Lung (tissue), 12 donors: Measurements from ENCODE around the gene TSPAN32. TPM values are rescaled to one million over a fixed set of nuclear protein-coding genes. Genes with fewer than 3 reads are reported as not detected.

Experiments used
- ATAC-seq: fragments of 200-7000 bp; cut with Tn5 transposase; one replicate; pipeline ENCODE4 v1.9.1; 2020; ENCODE audit warnings: moderate number of reproducible peaks; ENCODE audit not compliant: insufficient read depth, low FRiP score
- DNase-seq, 3 donors: peaks; one replicate each; pipeline ENCODE4 v3.0.0-alpha.2; 2013 to 2017
- H3K27ac ChIP-seq, 2 donors: one replicate each; pipeline ENCODE4 v1.5.1; 2013; ENCODE audit warnings: mild to moderate bottlenecking in 2 of 2, moderate library complexity in 2 of 2, control low read depth in 1 of 2, inconsistent platforms in 1 of 2, low read depth in 1 of 2, low read length in 1 of 2
- H3K27me3 ChIP-seq, 3 donors: one replicate each; pipeline ENCODE4 v1.5.1; 2013; ENCODE audit warnings: low read length in 2 of 3; ENCODE audit not compliant: control insufficient read depth in 3 of 3, insufficient read depth in 3 of 3
- H3K36me3 ChIP-seq, 4 donors: one replicate each; pipeline ENCODE4 v1.5.1; 2013; ENCODE audit warnings: low read length in 4 of 4, mild to moderate bottlenecking in 1 of 4, moderate library complexity in 1 of 4; ENCODE audit not compliant: control insufficient read depth in 4 of 4, insufficient read depth in 4 of 4
- H3K4me1 ChIP-seq, 5 donors: one replicate each; pipeline ENCODE4 v1.5.1; 2013; ENCODE audit warnings: low read length in 5 of 5, mild to moderate bottlenecking in 2 of 5, moderate library complexity in 1 of 5; ENCODE audit not compliant: control insufficient read depth in 5 of 5, insufficient read depth in 5 of 5
- H3K4me3 ChIP-seq: one replicate; pipeline ENCODE4 v1.5.1; 2013; ENCODE audit warnings: mild to moderate bottlenecking, control low read depth, moderate library complexity
- H3K9ac ChIP-seq, 2 donors: one replicate each; pipeline ENCODE4 v1.5.1; 2013; ENCODE audit warnings: low read length in 2 of 2, control low read depth in 1 of 2; ENCODE audit not compliant: insufficient read depth in 1 of 2
- H3K9me3 ChIP-seq, 4 donors: one replicate each; pipeline ENCODE4 v1.5.1; 2013; ENCODE audit warnings: low read length in 3 of 4, mild to moderate bottlenecking in 1 of 4, moderate library complexity in 1 of 4; ENCODE audit not compliant: control insufficient read depth in 4 of 4, insufficient read depth in 3 of 4
- WGBS, 2 donors: extraction: QIAGEN DNeasy Blood & Tissue Kit; methylation state at CpG; one replicate each; pipeline ENCODE4 v1.1.7; 2013; 5-methylcytosine and 5-hydroxymethylcytosine counted together
- polyA plus RNA-seq, 2 donors: library from polyadenylated mRNA; stranded (reverse); fragments of 200-250 nt; gene quantifications; one replicate each; pipeline ENCODE4 v1.2.1, GENCODE V29; 2013
- total RNA-seq, 2 donors: library from RNA; depleted of rRNA in 1 of 2; stranded (reverse); fragments of >200 nt in 1 of 2; gene quantifications; one replicate each; pipeline ENCODE4 v1.2.1, GENCODE V29; 2014 to 2021
- TF ChIP-seq, protein P1 (sequence below): IDR thresholded peaks from 2 replicates; pipeline ENCODE4 v1.5.1; 2012; ENCODE audit warnings: mild to moderate bottlenecking; ENCODE audit errors: control extremely low read depth, extremely low read depth
- donor health status: control.
- donor health status: control.
- donor health status: Bipolar disorder and iron deficiency.
- donor health status: healthy.
- donor health status: DM: yes; HTN: yes; CAD: no.

TSPAN32 gene
- total and polyA plus RNA-seq, 4 donors = 6.1 to 7.6 (median 7.1) TPM

DNA sequence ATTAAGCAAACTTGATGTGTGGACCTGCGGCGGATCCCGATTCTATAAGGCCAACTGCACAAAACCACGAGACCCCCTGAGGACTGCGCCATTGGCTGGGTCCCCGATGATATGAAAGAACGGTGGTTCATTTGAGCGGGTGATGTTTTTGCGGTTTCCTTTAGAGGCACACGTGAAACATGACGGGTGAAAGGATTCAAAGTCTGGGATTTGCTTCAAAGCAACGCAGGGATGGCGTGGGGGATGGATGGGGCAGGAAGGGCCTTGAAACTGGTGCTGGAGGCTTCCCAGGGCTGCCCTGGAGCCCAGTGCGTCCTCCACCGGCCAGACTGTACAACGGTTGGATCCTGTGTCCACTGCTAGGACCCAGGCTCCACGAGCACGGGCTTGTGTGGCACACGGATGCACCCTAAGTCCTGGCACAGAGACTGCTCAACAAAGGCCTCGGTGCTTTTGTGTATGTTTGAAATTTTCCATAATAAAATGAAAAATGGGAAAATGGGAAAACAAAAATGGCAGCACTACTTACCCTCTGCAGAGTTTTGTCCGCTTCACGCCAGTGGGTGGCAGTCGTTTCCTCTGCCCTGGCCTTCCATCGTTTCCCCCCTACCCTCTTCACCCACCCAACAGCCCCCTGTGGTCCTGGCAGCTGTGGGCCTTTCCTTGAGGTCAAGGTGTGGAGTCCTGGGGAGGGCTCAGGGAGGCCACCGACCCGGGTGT is 35.1 kb upstream of the TSPAN32 start:
- DNase-seq (peak in 1 of 3 donors; percentile 8), ATAC-seq (no peak)
- H3K27ac ChIP-seq = no peak overlapping the region
- H3K4me3 ChIP-seq = no peak overlapping the region
- TF ChIP-seq, protein P1, sequence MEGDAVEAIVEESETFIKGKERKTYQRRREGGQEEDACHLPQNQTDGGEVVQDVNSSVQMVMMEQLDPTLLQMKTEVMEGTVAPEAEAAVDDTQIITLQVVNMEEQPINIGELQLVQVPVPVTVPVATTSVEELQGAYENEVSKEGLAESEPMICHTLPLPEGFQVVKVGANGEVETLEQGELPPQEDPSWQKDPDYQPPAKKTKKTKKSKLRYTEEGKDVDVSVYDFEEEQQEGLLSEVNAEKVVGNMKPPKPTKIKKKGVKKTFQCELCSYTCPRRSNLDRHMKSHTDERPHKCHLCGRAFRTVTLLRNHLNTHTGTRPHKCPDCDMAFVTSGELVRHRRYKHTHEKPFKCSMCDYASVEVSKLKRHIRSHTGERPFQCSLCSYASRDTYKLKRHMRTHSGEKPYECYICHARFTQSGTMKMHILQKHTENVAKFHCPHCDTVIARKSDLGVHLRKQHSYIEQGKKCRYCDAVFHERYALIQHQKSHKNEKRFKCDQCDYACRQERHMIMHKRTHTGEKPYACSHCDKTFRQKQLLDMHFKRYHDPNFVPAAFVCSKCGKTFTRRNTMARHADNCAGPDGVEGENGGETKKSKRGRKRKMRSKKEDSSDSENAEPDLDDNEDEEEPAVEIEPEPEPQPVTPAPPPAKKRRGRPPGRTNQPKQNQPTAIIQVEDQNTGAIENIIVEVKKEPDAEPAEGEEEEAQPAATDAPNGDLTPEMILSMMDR = no peak
- H3K36me3 ChIP-seq = no peaks in the 10 kb centered on the region
- H3K9ac ChIP-seq = no peak overlapping the region
- H3K4me1 ChIP-seq = peaks cover 0 to 19% (median 0%) of the 10 kb centered on the region in 5 donors
- WGBS, 2 donors = 94 to 95% methylated on average over 26 of the region's 26 CpGs
- H3K27me3 ChIP-seq = peaks cover 7 to 15% (median 9%) of the 10 kb centered on the region in 3 donors
- H3K9me3 ChIP-seq = no peaks in the 10 kb centered on the region

DNA sequence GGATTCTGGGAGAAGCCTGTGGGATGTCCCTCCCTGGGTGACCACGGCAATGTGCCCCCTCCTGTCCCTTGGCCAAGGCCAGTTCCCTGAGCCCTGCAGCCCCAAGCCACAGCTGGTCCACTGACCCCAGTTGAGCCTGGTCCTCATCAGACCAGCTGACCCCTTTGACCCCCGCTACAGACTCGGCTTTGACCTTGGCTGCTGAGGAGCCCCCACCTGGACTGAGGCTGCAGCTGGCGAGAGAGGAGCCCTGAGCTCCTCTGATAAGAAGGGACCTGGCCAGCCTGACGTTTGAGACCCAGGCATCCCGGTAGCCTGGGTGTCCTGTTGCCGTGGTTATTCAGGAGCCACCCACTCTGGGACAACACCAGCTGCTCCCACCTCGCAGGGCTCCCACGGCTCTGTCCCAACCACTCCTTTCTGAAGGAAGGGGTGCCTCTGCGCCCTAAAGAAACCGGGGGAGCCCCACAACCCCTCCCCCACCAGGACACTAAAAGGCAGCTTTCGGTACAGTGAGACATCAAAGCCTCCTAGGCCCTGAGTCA is 34.4 kb upstream of the TSPAN32 start:
- no peak for ATAC-seq
- Histone ChIP-seq H3K27ac (no peak overlapping the region), H3K27me3 (peaks cover 7 to 21% (median 13%) of the 10 kb centered on the region in 3 donors)

DNA sequence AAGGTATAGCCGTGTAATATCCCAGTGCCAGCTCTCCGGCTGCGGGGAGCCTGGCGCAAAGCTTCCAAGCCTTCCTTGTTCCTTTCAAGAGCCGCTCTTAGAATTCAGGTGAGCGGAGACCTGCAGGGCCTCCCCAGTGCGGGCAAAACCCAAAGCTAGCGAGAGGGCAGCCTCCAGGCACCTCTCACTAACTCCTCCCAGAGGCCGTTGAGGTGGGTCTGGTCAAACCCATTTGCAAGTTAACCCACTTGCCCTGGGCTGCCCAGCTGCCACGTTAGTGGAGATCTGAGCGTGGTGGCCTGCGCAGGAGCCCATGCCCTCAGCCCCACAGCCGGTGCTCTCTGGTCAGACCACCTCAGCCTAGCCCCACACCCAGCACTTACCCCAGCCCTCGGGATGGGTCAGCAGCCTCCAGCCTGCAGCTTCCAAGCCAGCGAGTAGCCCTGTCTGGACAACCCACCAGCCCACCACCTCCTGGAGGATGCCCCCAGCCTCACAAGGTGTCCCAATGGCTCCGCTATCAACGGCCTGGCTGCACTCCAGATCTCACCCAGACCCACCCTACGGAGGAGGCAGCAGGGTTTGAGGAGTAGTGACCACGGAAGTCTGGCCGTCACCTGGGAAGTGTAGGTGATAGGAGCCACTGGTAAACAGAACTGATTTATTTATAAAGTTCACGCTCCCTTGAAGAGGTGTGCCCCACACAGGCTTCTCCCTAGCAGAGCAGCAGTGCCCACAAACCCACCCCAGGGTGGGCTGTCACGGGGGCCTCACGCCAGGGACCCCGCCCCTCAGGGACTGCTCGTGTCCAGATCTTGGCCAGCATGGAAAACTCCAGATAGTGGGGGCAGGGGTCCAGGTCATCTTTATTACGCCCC is 33.7 kb upstream of the TSPAN32 start:
- Histone ChIP-seq H3K4me3 (no peak overlapping the region), H3K27ac (no peak overlapping the region), H3K27me3 (peaks cover 7 to 23% (median 18%) of the 10 kb centered on the region in 3 donors), H3K9ac (no peak overlapping the region), H3K4me1 (peaks cover 0 to 19% (median 0%) of the 10 kb centered on the region in 5 donors), H3K36me3 (no peaks in the 10 kb centered on the region), H3K9me3 (no peaks in the 10 kb centered on the region)
- ATAC-seq (no peak), DNase-seq (peak in 1 of 3 donors; percentile 14)
- TF ChIP-seq, protein P1 = no peak
- 81 to 85% methylated on average over 26 of the region's 26 CpGs for WGBS, 2 donors

More for the DNA sequence above, 34.4 kb upstream of the TSPAN32 start:
- H3K36me3 ChIP-seq = no peaks in the 10 kb centered on the region
- 86 to 91% methylated on average over 12 of the region's 12 CpGs for WGBS, 2 donors
- peak in 1 of 3 donors; percentile 12 for DNase-seq
- no peaks in the 10 kb centered on the region for H3K9me3 ChIP-seq
- no peak overlapping the region for H3K4me3 ChIP-seq
- TF ChIP-seq, protein P1 = no peak
- H3K4me1 ChIP-seq = peaks cover 0 to 19% (median 0%) of the 10 kb centered on the region in 5 donors
- H3K9ac ChIP-seq = no peak overlapping the region
